H1 (cell line): ENCODE measurements around the gene SLC4A9. TPM values are rescaled to one million over a fixed set of nuclear protein-coding genes. Genes with fewer than 3 reads are reported as not detected.
A peak's percentile ranks its signal among the peaks of the same experiment; 100 is the strongest.

ENCODE experiments used
- CTCF ChIA-PET: fragments of 300-600 bp; sonication (Branson Sonifier 250); formaldehyde crosslinking; loops from one replicate; lab custom pipeline; 2021; ENCODE audit not compliant: partially characterized antibody; lab: Charles Lee
- POLR2A ChIA-PET: fragments of 300-600 bp; sonication (Branson Sonifier 250); formaldehyde crosslinking; loops from one replicate; lab custom pipeline; 2021; ENCODE audit warnings: inconsistent platforms; ENCODE audit not compliant: partially characterized antibody; lab: Charles Lee
- DNase-seq, 2 experiments: peaks; one replicate each; pipeline versions ENCODE4 v3.0.0 to v3.0.0-alpha.2; 2010 to 2022; ENCODE audit warnings: low spot score in 2 of 2, low read depth in 1 of 2, mixed read lengths in 1 of 2
- FAIRE-seq: peaks from 2 replicates; lab custom pipeline; 2011; peaks lifted over from hg19 to GRCh38; lab: Jason Lieb, UNC
- H2AFZ ChIP-seq: 2 replicates; pipeline ENCODE4 v1.8.1; 2012; ENCODE audit warnings: low read length, inconsistent platforms
- H2AK5ac ChIP-seq: 2 replicates; pipeline ENCODE4 v1.6.1; 2013; ENCODE audit warnings: low read depth, low read length
- H2BK120ac ChIP-seq: replicated peaks from 2 replicates; pipeline ENCODE3; 2013; ENCODE audit warnings: low read depth, low read length, inconsistent platforms
- H2BK12ac ChIP-seq: 2 replicates; pipeline ENCODE4 v1.6.1; 2013; ENCODE audit warnings: low read depth, low read length
- H2BK15ac ChIP-seq: 2 replicates; pipeline ENCODE4 v1.6.1; 2013; ENCODE audit warnings: low read length
- H2BK20ac ChIP-seq: 2 replicates; pipeline ENCODE4 v1.6.1; 2013; ENCODE audit warnings: low read length
- H2BK5ac ChIP-seq: 2 replicates; pipeline ENCODE4 v1.6.1; 2013; ENCODE audit warnings: low read depth, low read length
- H3K14ac ChIP-seq: 2 replicates; pipeline ENCODE4 v1.6.1; 2013; ENCODE audit warnings: inconsistent platforms; ENCODE audit not compliant: insufficient read length
- H3K18ac ChIP-seq: 2 replicates; pipeline ENCODE4 v1.6.1; 2013; ENCODE audit warnings: low read length; ENCODE audit errors: extremely low read depth
- H3K23ac ChIP-seq: 2 replicates; pipeline ENCODE4 v1.6.1; 2013; ENCODE audit warnings: inconsistent platforms; ENCODE audit not compliant: insufficient read length
- H3K23me2 ChIP-seq: 2 replicates; pipeline ENCODE4 v1.6.1; 2013; ENCODE audit warnings: low read depth, low read length
- H3K27ac ChIP-seq: 2 replicates; pipeline ENCODE4 v1.6.1; 2011; ENCODE audit warnings: low read depth, low read length, inconsistent platforms
- H3K27me3 ChIP-seq, 4 experiments: replicated peaks in 1 of 4; 1 replicate in 1 of 4; 2 replicates in 3 of 4; pipeline versions ENCODE4 v1.6.1 to v1.8.1; 2011 to 2013; ENCODE audit warnings: low read length in 3 of 4, mild to moderate bottlenecking in 3 of 4, inconsistent platforms in 2 of 4, mixed read lengths in 2 of 4, moderate library complexity in 1 of 4; ENCODE audit not compliant: control insufficient read depth in 3 of 4, insufficient read depth in 3 of 4; ENCODE audit errors: extremely low read depth in 1 of 4
- H3K36me3 ChIP-seq, 4 experiments: 2 replicates each; pipeline versions ENCODE4 v1.6.1 to v1.8.1; 2011 to 2013; ENCODE audit warnings: mild to moderate bottlenecking in 4 of 4, low read length in 3 of 4, moderate library complexity in 2 of 4, control low read depth in 1 of 4, inconsistent platforms in 1 of 4; ENCODE audit not compliant: insufficient read depth in 4 of 4, control insufficient read depth in 2 of 4
- H3K4ac ChIP-seq: replicated peaks from 2 replicates; pipeline ENCODE3; 2013; ENCODE audit warnings: low read length, low read depth, mixed read lengths, inconsistent platforms; ENCODE audit not compliant: insufficient read length
- H3K4me1 ChIP-seq, 4 experiments: replicated peaks in 1 of 4; 1 replicate in 1 of 4; 2 replicates in 3 of 4; pipeline versions ENCODE4 v1.6.1 to v1.8.1; 2011 to 2013; ENCODE audit warnings: low read length in 3 of 4, inconsistent platforms in 2 of 4, mixed read lengths in 1 of 4; ENCODE audit not compliant: insufficient read depth in 4 of 4, control insufficient read depth in 3 of 4
- H3K4me2 ChIP-seq, 2 experiments: 2 replicates each; pipeline versions ENCODE4 v1.6.1 to v1.8.1; 2011 to 2013; ENCODE audit warnings: low read depth in 2 of 2, low read length in 2 of 2, control low read depth in 1 of 2, inconsistent platforms in 1 of 2, mild to moderate bottlenecking in 1 of 2; ENCODE audit not compliant: insufficient read depth in 1 of 2
- H3K4me3 ChIP-seq, 4 experiments: fragments of 200-600, 300-600 bp in 1 of 4; sonication (generic), shearing (Covaris generic), sonication (Bioruptor Twin) in 1 of 4; 2 replicates each; pipeline versions ENCODE4 v1.5.1 to v1.8.1; 2011 to 2016; ENCODE audit warnings: low read length in 4 of 4, low read depth in 3 of 4, control low read depth in 2 of 4, inconsistent platforms in 2 of 4, mild to moderate bottlenecking in 2 of 4, mixed read lengths in 1 of 4, moderate library complexity in 1 of 4; ENCODE audit not compliant: insufficient read depth in 2 of 4; ENCODE audit errors: extremely low read depth in 1 of 4
- H3K56ac ChIP-seq: replicated peaks from 2 replicates; pipeline ENCODE3; 2013; ENCODE audit warnings: low read depth, mild to moderate bottlenecking, mixed read lengths, low read length, inconsistent platforms; ENCODE audit not compliant: insufficient read length
- H3K79me1 ChIP-seq: 2 replicates; pipeline ENCODE4 v1.6.1; 2013; ENCODE audit warnings: low read depth, low read length, control low read depth
- H3K79me2 ChIP-seq, 2 experiments: 2 replicates each; pipeline versions ENCODE4 v1.6.1 to v1.8.1; 2012 to 2013; ENCODE audit warnings: low read length in 2 of 2, mild to moderate bottlenecking in 2 of 2, inconsistent platforms in 1 of 2; ENCODE audit not compliant: insufficient read depth in 2 of 2, control insufficient read depth in 1 of 2
- H3K9ac ChIP-seq, 4 experiments: replicated peaks in 1 of 4; 1 replicate in 1 of 4; 2 replicates in 3 of 4; pipeline versions ENCODE4 v1.6.1 to v1.8.1; 2011 to 2013; ENCODE audit warnings: low read depth in 3 of 4, low read length in 3 of 4, control low read depth in 2 of 4, mild to moderate bottlenecking in 2 of 4, moderate library complexity in 2 of 4, inconsistent platforms in 1 of 4; ENCODE audit errors: extremely low read depth in 1 of 4
- H3K9me3 ChIP-seq, 2 experiments: 2 replicates each; pipeline versions ENCODE4 v1.6.1 to v1.8.1; 2012 to 2013; ENCODE audit warnings: mild to moderate bottlenecking in 2 of 2, moderate library complexity in 2 of 2, control low read depth in 1 of 2, inconsistent platforms in 1 of 2, low read depth in 1 of 2, low read length in 1 of 2, mixed read lengths in 1 of 2; ENCODE audit not compliant: insufficient read depth in 2 of 2
- H4K20me1 ChIP-seq, 2 experiments: replicated peaks in 1 of 2; 2 replicates each; pipeline versions ENCODE3 to v1.8.1; 2011 to 2013; ENCODE audit warnings: inconsistent platforms in 2 of 2, low read length in 2 of 2, mild to moderate bottlenecking in 1 of 2; ENCODE audit not compliant: insufficient read depth in 2 of 2, control insufficient read depth in 1 of 2
- H4K5ac ChIP-seq: 2 replicates; pipeline ENCODE4 v1.6.1; 2013; ENCODE audit warnings: low read length, low read depth, mixed read lengths, inconsistent platforms; ENCODE audit not compliant: insufficient read length
- H4K8ac ChIP-seq: 2 replicates; pipeline ENCODE4 v1.8.0; 2013; ENCODE audit warnings: mild to moderate bottlenecking, moderate library complexity, low read length, inconsistent platforms; ENCODE audit not compliant: insufficient read depth; ENCODE audit errors: extremely low read depth
- H4K91ac ChIP-seq: replicated peaks from 2 replicates; pipeline ENCODE3; 2013; ENCODE audit warnings: low read length, mixed read lengths, inconsistent platforms; ENCODE audit not compliant: insufficient read length
- CEBPB ChIP-seq: IDR thresholded peaks from 2 replicates; pipeline ENCODE4 v1.6.1; 2012; ENCODE audit warnings: low read depth, low read length
- EZH2 ChIP-seq: fragments of 200-600 bp; sonication (generic); IDR thresholded peaks from 2 replicates; pipeline ENCODE4 v1.7.1; 2012; ENCODE audit warnings: low read depth, mild to moderate bottlenecking, moderate library complexity, low read length, inconsistent platforms; ENCODE audit not compliant: severe bottlenecking
- WGBS, 2 experiments: shearing (Covaris generic) in 1 of 2; methylation state at CpG; one replicate each; pipeline versions ENCODE4 v1.1.6 to v1.1.7; 2013 to 2015; ENCODE audit warnings: low lambda C conversion rate in 2 of 2, mixed read lengths in 2 of 2, inconsistent platforms in 1 of 2, low coverage in 1 of 2, missing lambda C conversion rate in 1 of 2; ENCODE audit not compliant: insufficient replicate concordance in 2 of 2, insufficient coverage in 1 of 2, insufficient read length in 1 of 2; ENCODE audit errors: extremely low coverage in 1 of 2, missing lambda C conversion rate in 1 of 2; 5-methylcytosine and 5-hydroxymethylcytosine counted together
- polyA plus RNA-seq, 7 experiments: library from polyadenylated mRNA; depleted of rRNA in 3 of 7; stranded (reverse) in 5 of 7; unstranded in 2 of 7; fragments of >200 nt in 5 of 7; fragments of 200-250 nt in 2 of 7; gene quantifications; 1 replicate in 5 of 7; 2 replicates in 1 of 7; 4 replicates in 1 of 7; pipeline versions ENCODE4 v1.2.1 to v1.2.3, GENCODE V29; 2011 to 2013; ENCODE audit warnings: missing spikeins in 2 of 7, mixed read lengths in 2 of 7
- total RNA-seq: library from RNA; stranded (reverse); fragmentation: NEBNext Ultra II Directional; extraction: Animal tissue kit (Norgen Biotek cat#: 25700); gene quantifications from 2 replicates; pipeline ENCODE4 v1.2.1, GENCODE V29; 2021

SLC4A9 gene
- total and polyA plus RNA-seq, 2 of the 8 experiments (the other 6 are each of a cell fraction or from before 2014, with no cell fraction given), result 0.15 to 0.28 TPM

DNA sequence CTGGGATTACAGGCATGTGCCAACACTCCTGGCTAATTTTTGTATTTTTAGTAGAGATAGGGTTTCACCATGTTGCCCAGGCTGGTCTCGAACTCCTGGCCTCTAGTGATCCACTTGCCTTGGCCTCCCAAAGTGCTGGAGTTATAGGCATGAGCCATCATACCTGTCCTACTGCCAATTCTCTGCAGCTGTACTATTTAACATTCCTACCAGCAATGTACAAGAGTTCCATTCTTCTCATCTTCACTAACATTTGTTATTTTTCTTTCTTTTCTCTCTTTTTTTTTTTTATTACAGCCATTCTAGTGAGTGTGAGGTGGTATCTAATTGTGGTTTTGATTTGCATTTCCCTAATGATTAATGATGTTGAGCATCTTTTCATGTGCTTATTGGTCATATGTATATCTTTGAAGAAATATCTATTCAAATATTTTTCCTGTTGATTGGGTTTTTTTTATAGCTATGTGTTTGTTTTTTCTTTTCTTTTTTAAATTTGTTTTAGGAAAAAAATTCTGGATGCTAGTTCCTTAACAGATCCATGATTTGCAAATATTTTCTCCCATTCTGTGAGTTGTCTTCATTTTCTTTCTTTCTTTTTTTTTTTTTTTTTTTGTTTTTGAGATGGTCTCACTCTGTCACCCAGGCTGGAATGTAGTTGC, 59.0 kb downstream of the SLC4A9 start:
- TF ChIP-seq EZH2 (no peak), CEBPB (0 out of 2 replicates have a peak, but pooled peaks have one; percentile 23)
- Histone ChIP-seq H3K4me3 (no peak overlapping the region), H2AK5ac (no peak overlapping the region), H4K20me1 (peaks cover 5 to 6% of the 10 kb centered on the region in 2 experiments), H3K56ac (no peak overlapping the region), H3K27ac (no peak overlapping the region), H2BK15ac (no peak overlapping the region), H4K5ac (no peak overlapping the region), H3K79me1 (peaks cover 2% of the 10 kb centered on the region; the same call in 1 of the 2 replicates), H4K8ac (no peak overlapping the region), H3K79me2 (peaks cover 4 to 86% of the 10 kb centered on the region in 2 experiments), H3K36me3 (no peaks in the 10 kb centered on the region), H3K4me2 (no peak overlapping the region), H3K9ac (no peak overlapping the region), H2BK12ac (no peak overlapping the region), H2BK20ac (no peak overlapping the region), H2AFZ (no peak overlapping the region), H3K27me3 (no peaks in the 10 kb centered on the region), H3K4me1 (0 out of 7 replicates have a peak, but pooled peaks cover 0 to 2% (median 0%) of the 10 kb centered on the region in 4 experiments), H2BK120ac (no peak overlapping the region), H3K4ac (no peak overlapping the region), H3K9me3 (no peaks in the 10 kb centered on the region), H3K14ac (no peak overlapping the region), H4K91ac (no peak overlapping the region), H3K23ac (no peak overlapping the region), H3K18ac (no peak overlapping the region), H2BK5ac (no peak overlapping the region), H3K23me2 (no peaks in the 10 kb centered on the region)
- no peak for DNase-seq
- ChIA-PET POLR2A (interaction anchor here (0.7 to 5.2 kb wide), 2 partner anchors 15 to 17 kb away, joined by 3 to 29 read pairs; partner anchors contain the start of gene ANKHD1), CTCF (interaction anchor here (0.6 to 2.9 kb wide), 3 partner anchors 46 to 67 kb away, joined by 3 to 10 read pairs (median 4); no protein-coding TSS in a partner anchor)
- WGBS, 2 experiments, result 73% methylated on average over 1 of the region's 1 CpG; no CpG with 5 or more reads in 1 of the 2 experiments
- no peak for FAIRE-seq
